GM23338 (cell line): ENCODE measurements around the gene RIMS4. TPM values are rescaled to one million over a fixed set of nuclear protein-coding genes. Genes with fewer than 3 reads are reported as not detected.

ENCODE experiments used
- ATAC-seq: fragments of 200-7000 bp; cut with Tn5 transposase; 3 replicates; pipeline ENCODE4 v1.9.1; 2020
- DNase-seq: peaks from one replicate; pipeline ENCODE4 v3.0.0-alpha.2; 2015; ENCODE audit warnings: low spot score
- H2AFZ ChIP-seq: fragments of 200-600 bp; sonication (generic); 2 replicates; pipeline ENCODE4 v1.8.0; 2016; ENCODE audit warnings: antibody characterized with exemption, mild to moderate bottlenecking, moderate library complexity
- H3F3A ChIP-seq: fragments of 200-600 bp; sonication (generic); replicated peaks from 2 replicates; pipeline ENCODE4 v1.8.0; 2017; ENCODE audit warnings: antibody characterized with exemption, mixed run types, low read depth
- H3K27ac ChIP-seq: fragments of 200-600 bp; sonication (generic); 2 replicates; pipeline ENCODE4 v1.6.1; 2016; ENCODE audit warnings: low read depth
- H3K27me3 ChIP-seq: fragments of 200-600 bp; sonication (generic); 2 replicates; pipeline ENCODE4 v1.8.0; 2016; ENCODE audit warnings: mild to moderate bottlenecking, mixed run types, moderate library complexity; ENCODE audit not compliant: insufficient read depth
- H3K36me3 ChIP-seq: fragments of 200-600 bp; sonication (generic); 2 replicates; pipeline ENCODE4 v1.8.0; 2016; ENCODE audit warnings: mild to moderate bottlenecking; ENCODE audit not compliant: insufficient read depth
- H3K4me1 ChIP-seq: fragments of 200-600 bp; sonication (generic); 2 replicates; pipeline ENCODE4 v1.8.0; 2016; ENCODE audit warnings: mild to moderate bottlenecking, moderate library complexity; ENCODE audit not compliant: insufficient read depth
- H3K4me2 ChIP-seq: fragments of 200-600 bp; sonication (generic); 2 replicates; pipeline ENCODE4 v1.7.1; 2017; ENCODE audit warnings: mixed run types
- H3K4me3 ChIP-seq: fragments of 200-600 bp; sonication (generic); 2 replicates; pipeline ENCODE4 v1.6.1; 2016; ENCODE audit warnings: mixed run types
- H3K79me2 ChIP-seq: fragments of 200-600 bp; sonication (generic); replicated peaks from 2 replicates; pipeline ENCODE4 v1.8.0; 2017; ENCODE audit warnings: mild to moderate bottlenecking; ENCODE audit not compliant: insufficient read depth
- H3K9me2 ChIP-seq: fragments of 200-600 bp; sonication (generic); 2 replicates; pipeline ENCODE4 v1.8.0; 2017; ENCODE audit not compliant: insufficient read depth
- H4K20me1 ChIP-seq: fragments of 200-600 bp; sonication (generic); replicated peaks from 2 replicates; pipeline ENCODE4 v1.8.0; 2017; ENCODE audit warnings: mild to moderate bottlenecking; ENCODE audit not compliant: insufficient read depth
- H3K27ac Mint-ChIP-seq: 2 replicates; pipeline ENCODE4 v1.8.0; 2020; ENCODE audit warnings: inconsistent platforms, mild to moderate bottlenecking, moderate library complexity, mixed read lengths
- H3K27me3 Mint-ChIP-seq: 3 replicates; pipeline ENCODE4 v1.8.0; 2022; ENCODE audit warnings: low read depth, mild to moderate bottlenecking, moderate library complexity, mixed read lengths, inconsistent platforms; ENCODE audit not compliant: insufficient read depth, poor library complexity
- H3K36me3 Mint-ChIP-seq: 3 replicates; pipeline ENCODE4 v1.8.0; 2021; ENCODE audit warnings: low read depth, mild to moderate bottlenecking, inconsistent platforms, moderate library complexity, mixed read lengths
- H3K4me1 Mint-ChIP-seq: 3 replicates; pipeline ENCODE4 v1.8.0; 2020; ENCODE audit warnings: mild to moderate bottlenecking, inconsistent platforms, mixed read lengths
- H3K4me3 Mint-ChIP-seq: 3 replicates; pipeline ENCODE4 v1.8.0; 2021; ENCODE audit warnings: moderate library complexity, mild to moderate bottlenecking, inconsistent platforms, mixed read lengths
- H3K9me3 Mint-ChIP-seq: 3 replicates; pipeline ENCODE4 v1.8.0; 2020; ENCODE audit warnings: moderate library complexity, mild to moderate bottlenecking, inconsistent platforms, mixed read lengths
- EZH2 ChIP-seq: fragments of 200-600 bp; sonication (generic); IDR thresholded peaks from one replicate; pipeline ENCODE4 v1.8.0; 2017; ENCODE audit warnings: antibody characterized with exemption, mild to moderate bottlenecking, low read depth; ENCODE audit not compliant: unreplicated experiment
- EZH2phosphoT487 ChIP-seq: fragments of 200-600 bp; sonication (generic); IDR thresholded peaks from one replicate; pipeline ENCODE4 v1.8.1; 2018; ENCODE audit warnings: antibody characterized with exemption; ENCODE audit not compliant: unreplicated experiment
- polyA plus RNA-seq: library from polyadenylated mRNA; unstranded; fragments of >200 nt; fragmentation: Nextera tagmentation; extraction: Ambion mirVana; gene quantifications from 2 replicates; pipeline ENCODE4 v1.2.1, GENCODE V29; 2016
- total RNA-seq: library from RNA; depleted of rRNA; stranded (reverse); fragments of >200 nt; shearing (Covaris generic); gene quantifications from 2 replicates; pipeline ENCODE4 v1.2.3, GENCODE V29; 2014
- TF ChIP-seq, protein P1 (sequence below), 2 experiments: fragments of 200-600 bp in 1 of 2; sonication (generic) in 1 of 2; conservative IDR thresholded peaks; 2 replicates each; pipeline versions ENCODE4 v1.5.1 to v1.6.1; 2016 to 2017; ENCODE audit warnings: antibody characterized with exemption in 2 of 2, low read depth in 2 of 2, mild to moderate bottlenecking in 2 of 2, moderate library complexity in 1 of 2
- TF ChIP-seq, protein P2 (sequence below): IDR thresholded peaks from one replicate; pipeline ENCODE4 v1.6.1; 2018; ENCODE audit warnings: antibody characterized with exemption; ENCODE audit not compliant: unreplicated experiment
- TF ChIP-seq, protein P3 (sequence below): IDR thresholded peaks from 2 replicates; pipeline ENCODE4 v1.6.1; 2016; ENCODE audit warnings: antibody characterized with exemption

The RIMS4 gene
- total and polyA plus RNA-seq, 2 experiments from 2014 or later = 3.5 to 39.7 TPM

DNA sequence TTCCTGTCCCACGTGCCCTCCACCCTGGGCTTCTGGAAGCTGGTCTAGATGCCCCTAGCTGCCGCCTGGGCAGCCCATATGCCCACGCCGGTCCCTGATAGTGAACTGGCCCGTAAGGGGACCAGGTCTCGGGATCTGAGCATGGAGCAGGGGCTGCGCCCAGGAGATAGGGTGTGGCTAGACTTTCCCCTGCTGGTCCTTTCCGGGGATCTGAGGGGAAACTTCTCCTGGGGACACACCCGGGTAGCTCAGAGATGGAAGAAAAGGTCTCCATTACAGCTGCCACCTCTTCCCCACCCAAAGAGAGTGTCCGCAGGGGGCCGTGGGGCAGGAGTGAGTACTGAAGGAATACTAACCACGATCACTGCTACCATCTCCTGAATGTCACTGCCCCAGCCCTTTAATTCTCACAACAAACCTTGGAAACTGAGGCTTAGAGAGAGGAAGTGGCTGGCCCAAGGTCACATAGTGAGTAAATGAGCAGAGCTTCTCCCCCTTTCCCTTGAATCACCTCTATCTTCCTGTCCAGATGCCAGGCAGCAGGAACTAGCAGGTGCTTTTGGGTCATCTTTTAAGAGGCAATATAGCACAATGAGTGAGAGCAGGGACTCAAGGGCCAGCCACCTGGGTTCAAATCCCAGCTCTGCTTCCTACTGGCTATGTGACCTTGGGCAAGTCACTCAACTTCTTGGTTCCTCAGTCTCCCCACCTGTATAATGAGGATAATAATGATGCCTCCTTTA, 107.0 kb downstream of the RIMS4 start (continued):
- TF ChIP-seq, protein P1, sequence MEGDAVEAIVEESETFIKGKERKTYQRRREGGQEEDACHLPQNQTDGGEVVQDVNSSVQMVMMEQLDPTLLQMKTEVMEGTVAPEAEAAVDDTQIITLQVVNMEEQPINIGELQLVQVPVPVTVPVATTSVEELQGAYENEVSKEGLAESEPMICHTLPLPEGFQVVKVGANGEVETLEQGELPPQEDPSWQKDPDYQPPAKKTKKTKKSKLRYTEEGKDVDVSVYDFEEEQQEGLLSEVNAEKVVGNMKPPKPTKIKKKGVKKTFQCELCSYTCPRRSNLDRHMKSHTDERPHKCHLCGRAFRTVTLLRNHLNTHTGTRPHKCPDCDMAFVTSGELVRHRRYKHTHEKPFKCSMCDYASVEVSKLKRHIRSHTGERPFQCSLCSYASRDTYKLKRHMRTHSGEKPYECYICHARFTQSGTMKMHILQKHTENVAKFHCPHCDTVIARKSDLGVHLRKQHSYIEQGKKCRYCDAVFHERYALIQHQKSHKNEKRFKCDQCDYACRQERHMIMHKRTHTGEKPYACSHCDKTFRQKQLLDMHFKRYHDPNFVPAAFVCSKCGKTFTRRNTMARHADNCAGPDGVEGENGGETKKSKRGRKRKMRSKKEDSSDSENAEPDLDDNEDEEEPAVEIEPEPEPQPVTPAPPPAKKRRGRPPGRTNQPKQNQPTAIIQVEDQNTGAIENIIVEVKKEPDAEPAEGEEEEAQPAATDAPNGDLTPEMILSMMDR (conservative IDR thresholded peaks at IDR 0.05; ENCODE audit: low read depth in 2 of 2) = no peak
- TF ChIP-seq, protein P2, sequence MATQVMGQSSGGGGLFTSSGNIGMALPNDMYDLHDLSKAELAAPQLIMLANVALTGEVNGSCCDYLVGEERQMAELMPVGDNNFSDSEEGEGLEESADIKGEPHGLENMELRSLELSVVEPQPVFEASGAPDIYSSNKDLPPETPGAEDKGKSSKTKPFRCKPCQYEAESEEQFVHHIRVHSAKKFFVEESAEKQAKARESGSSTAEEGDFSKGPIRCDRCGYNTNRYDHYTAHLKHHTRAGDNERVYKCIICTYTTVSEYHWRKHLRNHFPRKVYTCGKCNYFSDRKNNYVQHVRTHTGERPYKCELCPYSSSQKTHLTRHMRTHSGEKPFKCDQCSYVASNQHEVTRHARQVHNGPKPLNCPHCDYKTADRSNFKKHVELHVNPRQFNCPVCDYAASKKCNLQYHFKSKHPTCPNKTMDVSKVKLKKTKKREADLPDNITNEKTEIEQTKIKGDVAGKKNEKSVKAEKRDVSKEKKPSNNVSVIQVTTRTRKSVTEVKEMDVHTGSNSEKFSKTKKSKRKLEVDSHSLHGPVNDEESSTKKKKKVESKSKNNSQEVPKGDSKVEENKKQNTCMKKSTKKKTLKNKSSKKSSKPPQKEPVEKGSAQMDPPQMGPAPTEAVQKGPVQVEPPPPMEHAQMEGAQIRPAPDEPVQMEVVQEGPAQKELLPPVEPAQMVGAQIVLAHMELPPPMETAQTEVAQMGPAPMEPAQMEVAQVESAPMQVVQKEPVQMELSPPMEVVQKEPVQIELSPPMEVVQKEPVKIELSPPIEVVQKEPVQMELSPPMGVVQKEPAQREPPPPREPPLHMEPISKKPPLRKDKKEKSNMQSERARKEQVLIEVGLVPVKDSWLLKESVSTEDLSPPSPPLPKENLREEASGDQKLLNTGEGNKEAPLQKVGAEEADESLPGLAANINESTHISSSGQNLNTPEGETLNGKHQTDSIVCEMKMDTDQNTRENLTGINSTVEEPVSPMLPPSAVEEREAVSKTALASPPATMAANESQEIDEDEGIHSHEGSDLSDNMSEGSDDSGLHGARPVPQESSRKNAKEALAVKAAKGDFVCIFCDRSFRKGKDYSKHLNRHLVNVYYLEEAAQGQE = no peak

DNA sequence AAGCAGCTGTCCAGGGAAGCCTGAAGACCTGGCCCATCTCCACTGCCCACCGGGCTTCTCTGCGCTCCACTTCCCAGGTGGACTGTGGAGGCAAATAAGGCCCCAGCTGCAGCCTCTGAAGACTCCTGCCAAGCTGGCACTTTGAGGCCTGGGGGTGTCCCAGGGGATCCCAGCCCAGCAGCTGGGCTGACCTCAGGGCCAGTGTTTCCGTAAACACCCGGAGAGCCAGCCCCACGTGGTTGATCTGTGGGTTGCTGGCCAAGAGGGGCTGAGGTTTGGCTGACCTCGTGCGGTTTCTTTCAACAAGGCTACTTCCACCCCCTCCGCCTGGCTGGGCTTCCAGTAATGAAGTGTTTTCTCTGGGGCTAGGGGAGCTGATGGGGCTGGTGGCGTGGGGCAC, 107.6 kb downstream of the RIMS4 start:
- Histone ChIP-seq H4K20me1 (no peaks in the 10 kb centered on the region), H3K4me1 (peaks cover 15% of the 10 kb centered on the region), H3K27ac (no peak overlapping the region), H3K27me3 (no peaks in the 10 kb centered on the region), H2AFZ (no peak overlapping the region), H3K9me2 (no peaks in the 10 kb centered on the region), H3F3A (no peaks in the 10 kb centered on the region), H3K36me3 (no peaks in the 10 kb centered on the region), H3K4me3 (no peak overlapping the region), H3K4me2 (no peak overlapping the region), H3K79me2 (no peaks in the 10 kb centered on the region)
- no peak for ATAC-seq
- no peaks in the 10 kb centered on the region for H3K36me3 Mint-ChIP-seq
- H3K27ac Mint-ChIP-seq = no peak overlapping the region
- peaks cover 22% of the 10 kb centered on the region for H3K4me1 Mint-ChIP-seq
- H3K9me3 Mint-ChIP-seq = no peaks in the 10 kb centered on the region
- H3K27me3 Mint-ChIP-seq = peaks cover 2% of the 10 kb centered on the region
- TF ChIP-seq, protein P1 (conservative IDR thresholded peaks at IDR 0.05; ENCODE audit: low read depth in 2 of 2) = no peak
- TF ChIP-seq EZH2phosphoT487 = no peak
- no peak for TF ChIP-seq EZH2
- TF ChIP-seq, protein P3, sequence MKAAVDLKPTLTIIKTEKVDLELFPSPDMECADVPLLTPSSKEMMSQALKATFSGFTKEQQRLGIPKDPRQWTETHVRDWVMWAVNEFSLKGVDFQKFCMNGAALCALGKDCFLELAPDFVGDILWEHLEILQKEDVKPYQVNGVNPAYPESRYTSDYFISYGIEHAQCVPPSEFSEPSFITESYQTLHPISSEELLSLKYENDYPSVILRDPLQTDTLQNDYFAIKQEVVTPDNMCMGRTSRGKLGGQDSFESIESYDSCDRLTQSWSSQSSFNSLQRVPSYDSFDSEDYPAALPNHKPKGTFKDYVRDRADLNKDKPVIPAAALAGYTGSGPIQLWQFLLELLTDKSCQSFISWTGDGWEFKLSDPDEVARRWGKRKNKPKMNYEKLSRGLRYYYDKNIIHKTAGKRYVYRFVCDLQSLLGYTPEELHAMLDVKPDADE = no peak
- no peak overlapping the region for H3K4me3 Mint-ChIP-seq
- no peak for DNase-seq
